Measurements from ENCODE around the gene DMAP1.

DNA sequence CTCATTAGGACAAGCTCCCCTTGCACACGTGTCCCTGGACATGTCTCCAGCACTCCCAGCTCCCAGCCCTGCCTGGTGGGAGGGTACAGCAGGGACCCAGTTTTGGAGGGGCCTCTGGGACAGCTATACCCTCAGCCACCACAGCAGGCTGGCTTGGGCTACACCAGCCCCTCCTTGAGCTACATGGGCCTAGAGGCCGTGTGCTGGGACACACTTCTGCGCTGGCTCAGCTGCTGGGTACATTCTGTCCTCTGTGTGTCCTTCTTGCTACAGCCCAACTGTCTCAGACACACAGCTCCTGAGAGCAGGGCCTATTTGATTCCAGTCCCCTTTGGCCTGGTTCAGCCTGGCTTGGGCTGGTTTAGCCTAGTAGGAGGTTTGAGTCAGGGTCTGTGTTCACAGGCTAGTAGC is 26.7 kb downstream of the DMAP1 start:
- TF ChIP-seq, protein P1, sequence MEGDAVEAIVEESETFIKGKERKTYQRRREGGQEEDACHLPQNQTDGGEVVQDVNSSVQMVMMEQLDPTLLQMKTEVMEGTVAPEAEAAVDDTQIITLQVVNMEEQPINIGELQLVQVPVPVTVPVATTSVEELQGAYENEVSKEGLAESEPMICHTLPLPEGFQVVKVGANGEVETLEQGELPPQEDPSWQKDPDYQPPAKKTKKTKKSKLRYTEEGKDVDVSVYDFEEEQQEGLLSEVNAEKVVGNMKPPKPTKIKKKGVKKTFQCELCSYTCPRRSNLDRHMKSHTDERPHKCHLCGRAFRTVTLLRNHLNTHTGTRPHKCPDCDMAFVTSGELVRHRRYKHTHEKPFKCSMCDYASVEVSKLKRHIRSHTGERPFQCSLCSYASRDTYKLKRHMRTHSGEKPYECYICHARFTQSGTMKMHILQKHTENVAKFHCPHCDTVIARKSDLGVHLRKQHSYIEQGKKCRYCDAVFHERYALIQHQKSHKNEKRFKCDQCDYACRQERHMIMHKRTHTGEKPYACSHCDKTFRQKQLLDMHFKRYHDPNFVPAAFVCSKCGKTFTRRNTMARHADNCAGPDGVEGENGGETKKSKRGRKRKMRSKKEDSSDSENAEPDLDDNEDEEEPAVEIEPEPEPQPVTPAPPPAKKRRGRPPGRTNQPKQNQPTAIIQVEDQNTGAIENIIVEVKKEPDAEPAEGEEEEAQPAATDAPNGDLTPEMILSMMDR (conservative IDR thresholded peaks at IDR 0.05; ENCODE audit: low read depth, low read length), result no peak
- no peak for TF ChIP-seq EZH2 (IDR thresholded peaks at IDR 0.05; ENCODE audit: borderline replicate concordance, low read depth, low read length, poor library complexity, severe bottlenecking)

All from A673 (cell line).